NCI-H2107 treated with DMSO at 0.1 percent for 48 hours (cell line): ENCODE results near the gene FAM72A.
A peak's percentile ranks its signal among the peaks of the same experiment; 100 is the strongest.
"Not testable (repeated sequence)": the region's sequence is repeated elsewhere in the genome, so short reads cannot be mapped to it uniquely, and the experiment has no call there.

Experiments
- DNase-seq: peaks from one replicate; lab custom pipeline; 2025; ENCODE audit not compliant: unreplicated experiment; lab: John Stamatoyannopoulos, UW

FAM72A gene

GRCh38 chr1:206215600-206216392, 13.2 kb upstream of the FAM72A start:
- DNase-seq: not testable (repeated sequence)

- not testable (repeated sequence) for DNase-seq
These were observed 8.2 kb upstream of the FAM72A start for GRCh38 chr1:206210802-206211201.

DNA sequence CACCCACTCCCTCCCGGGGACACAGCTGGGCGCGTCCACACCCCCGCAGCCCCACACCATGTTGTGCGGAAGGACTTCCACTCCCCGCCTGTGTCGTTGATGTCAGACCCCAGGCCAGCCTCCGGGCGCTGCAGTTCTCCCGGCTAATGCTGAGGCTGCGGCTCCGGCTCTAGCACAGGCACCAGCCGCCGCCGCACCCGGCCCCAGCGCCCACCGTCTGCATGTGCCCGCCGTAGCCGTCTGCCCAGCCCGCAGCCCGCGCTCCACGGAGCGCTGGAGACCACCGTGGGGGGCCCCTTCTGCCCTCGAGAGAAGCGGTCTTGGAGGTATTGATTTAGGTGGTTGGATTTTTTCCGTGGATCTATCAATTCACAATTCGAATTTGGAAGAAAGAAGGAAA, 2.9 kb upstream of the FAM72A start:
- DNase-seq: not testable (repeated sequence)

DNA sequence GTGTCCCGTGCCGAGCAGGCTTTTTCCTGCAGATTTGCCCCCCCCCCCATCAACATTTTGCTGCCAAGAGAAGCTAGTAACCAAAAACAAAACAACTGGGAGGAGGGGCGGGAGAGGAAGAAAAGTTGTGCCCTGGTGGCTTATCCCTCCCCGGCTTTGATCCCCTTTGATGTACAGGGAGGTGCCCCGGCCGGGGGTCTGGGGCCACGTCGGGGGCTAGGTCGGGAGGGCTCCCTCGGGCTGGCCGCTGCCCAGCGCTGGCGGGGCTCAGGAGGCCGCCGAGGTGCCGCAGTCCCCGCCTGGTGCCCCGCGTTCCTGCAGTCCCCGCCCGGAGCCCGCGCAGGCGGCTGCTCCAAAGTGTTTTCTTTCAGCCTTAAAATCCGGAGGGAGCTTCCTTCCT, 2.2 kb upstream of the FAM72A start:
- DNase-seq: not testable (repeated sequence)

DNA sequence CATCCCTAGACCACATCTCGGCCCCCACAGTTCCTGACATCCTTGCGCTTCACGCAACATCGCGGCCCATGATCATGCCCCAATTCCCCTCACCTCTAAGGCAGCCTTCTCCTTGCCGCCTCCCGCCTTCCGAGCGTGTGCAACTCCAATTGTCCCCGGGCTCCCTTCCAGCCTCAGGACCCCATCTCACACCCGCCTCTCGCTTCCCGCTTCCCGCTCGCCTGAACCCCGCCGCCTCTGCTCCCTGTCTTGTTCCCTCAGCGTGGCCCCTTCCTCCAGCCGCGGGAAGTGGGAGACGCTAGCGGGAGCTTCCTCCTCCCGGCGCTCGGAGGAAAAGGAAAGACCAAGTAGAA, 1.5 kb upstream of the FAM72A start:
- not testable (repeated sequence) for DNase-seq

- peak; percentile 33 for DNase-seq
These were observed 922 bp upstream of the FAM72A start, which contains the start of gene SRGAP2 for GRCh38 chr1:206203364-206204158. Gene SRGAP2 (plus strand): TSS chr1:206203541. CDS start chr1:206205971, 2,430 bp downstream.

GRCh38 chr1:206196748-206197424, 5.8 kb downstream of the FAM72A start:
- not testable (repeated sequence) for DNase-seq

DNA sequence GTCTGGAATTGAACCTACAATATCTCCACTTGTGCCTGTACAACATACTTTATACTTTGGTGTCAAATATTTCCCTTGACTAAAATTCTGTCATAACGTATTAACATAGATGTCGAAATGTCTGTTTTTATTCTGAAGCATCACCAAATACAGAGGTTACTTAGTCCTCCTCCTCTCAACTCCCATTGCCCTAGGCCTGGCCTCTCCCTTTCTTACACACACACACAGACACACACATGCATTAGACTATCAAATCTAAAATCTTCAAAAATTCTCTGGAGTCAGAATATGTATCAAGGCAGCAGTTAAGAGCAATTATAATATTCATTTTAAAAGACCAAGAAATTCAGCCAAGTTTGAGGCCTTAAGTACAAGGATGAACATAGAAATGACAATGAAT, 7.5 kb downstream of the FAM72A start:
- DNase-seq: not testable (repeated sequence)

GRCh38 chr1:206186826-206187225, 15.8 kb downstream of the FAM72A start:
- not testable (repeated sequence) for DNase-seq

DNA sequence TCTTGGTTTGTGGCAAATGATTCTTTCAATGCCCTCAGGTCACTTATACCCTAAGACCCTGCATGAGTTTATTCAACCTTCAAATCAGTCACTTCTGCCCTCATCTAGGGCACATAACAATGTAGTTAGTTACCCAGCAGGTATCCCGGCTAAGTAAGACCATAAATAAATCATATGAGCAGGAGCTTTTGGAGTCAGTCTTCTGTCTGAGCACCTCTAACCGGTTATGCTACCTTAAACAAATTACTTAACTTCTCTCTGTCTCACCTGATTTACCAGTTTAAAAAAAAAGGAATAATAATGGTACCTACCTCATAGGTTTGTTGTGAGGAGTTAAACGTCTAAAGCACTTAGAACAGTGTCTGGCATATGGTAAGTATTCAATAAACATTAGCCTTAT, 16.9 kb downstream of the FAM72A start:
- DNase-seq: not testable (repeated sequence)

DNA sequence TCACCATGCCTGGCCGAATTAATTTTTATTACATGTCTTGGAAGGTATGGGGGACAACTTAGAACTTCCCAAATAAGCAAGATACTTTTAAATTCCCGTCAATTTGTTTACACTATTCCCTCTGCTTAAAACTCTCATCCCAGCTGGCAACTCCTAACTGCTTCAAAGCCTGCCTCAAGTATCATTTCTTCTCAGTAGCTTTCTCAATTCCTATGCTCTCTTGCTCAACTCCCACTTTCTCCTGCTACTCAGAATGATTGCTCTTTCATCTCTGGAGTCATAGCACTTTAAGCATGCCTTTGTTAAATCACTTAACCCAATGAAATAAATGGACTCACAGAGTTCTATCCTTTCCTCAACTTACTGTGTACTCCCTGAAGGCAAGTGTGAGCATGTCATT, 18.9 kb downstream of the FAM72A start:
- not testable (repeated sequence) for DNase-seq

GRCh38 chr1:206182368-206183317, 20.0 kb downstream of the FAM72A start:
- not testable (repeated sequence) for DNase-seq

- DNase-seq: not testable (repeated sequence)
These were observed 23.0 kb downstream of the FAM72A start for GRCh38 chr1:206179666-206180065.

GRCh38 chr1:206178061-206178989, 24.3 kb downstream of the FAM72A start:
- DNase-seq: not testable (repeated sequence)

GRCh38 chr1:206176114-206176502, 26.5 kb downstream of the FAM72A start:
- DNase-seq: not testable (repeated sequence)

DNA sequence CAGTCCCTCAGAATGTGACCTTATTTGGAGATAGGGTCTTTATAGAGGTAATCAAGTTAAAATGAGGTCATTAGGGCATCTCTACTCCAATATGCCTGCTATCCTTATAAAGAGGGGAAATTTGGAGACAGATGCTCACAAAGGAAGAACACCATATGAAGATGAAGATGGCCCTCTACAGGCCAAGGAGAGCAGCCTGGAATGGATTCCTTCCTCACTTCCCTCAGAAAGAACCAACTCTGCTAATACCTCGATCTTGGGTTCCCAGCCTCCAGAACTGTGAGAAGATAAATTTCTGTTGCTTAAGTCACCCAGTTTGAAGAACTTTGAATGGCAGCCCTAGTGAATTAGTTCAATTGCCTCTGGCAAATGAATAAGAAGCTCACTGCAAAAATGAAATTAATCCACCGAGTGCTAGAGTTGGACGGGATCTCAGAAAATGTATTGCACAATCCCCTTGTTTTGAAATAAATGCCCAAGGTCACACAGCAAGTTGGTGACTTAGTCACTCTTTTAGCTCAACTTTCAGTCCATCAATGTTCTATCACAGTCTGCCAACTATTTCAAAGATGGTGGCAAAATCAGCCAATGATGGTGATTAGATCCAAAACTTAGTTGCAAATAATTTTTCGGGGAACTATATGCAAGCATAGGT, 27.1 kb downstream of the FAM72A start:
- not testable (repeated sequence) for DNase-seq

DNA sequence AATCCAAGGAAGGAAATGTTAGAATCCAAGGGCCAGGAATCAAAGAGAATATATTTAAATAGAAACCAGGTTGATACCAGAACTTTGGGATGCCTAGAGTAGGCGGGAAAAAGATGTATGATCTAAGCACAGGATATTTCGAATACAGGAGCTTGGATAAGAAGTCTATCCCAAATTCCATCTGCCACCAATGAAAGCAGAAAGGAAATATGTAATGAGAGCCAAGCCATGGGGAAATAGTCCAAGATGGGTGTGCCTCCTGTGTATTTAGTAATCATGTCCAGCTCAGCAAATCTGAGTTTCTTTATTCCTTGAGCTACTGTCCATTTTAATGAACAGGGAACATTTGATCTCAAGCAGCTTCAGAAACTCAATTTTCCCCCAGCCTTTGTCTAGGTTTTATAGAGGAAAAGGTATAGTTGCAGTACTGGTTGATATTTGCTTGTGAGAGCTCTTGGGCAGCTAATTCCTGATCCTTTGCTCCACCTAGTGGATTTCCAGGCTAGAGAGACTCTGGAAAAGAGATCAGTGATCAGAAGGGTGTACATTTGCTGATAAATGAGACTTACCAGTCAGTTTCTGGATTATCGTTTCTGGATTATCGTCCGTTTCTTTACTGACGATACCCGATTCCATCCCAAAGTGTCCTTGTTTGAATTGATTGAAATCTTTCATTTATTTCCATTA, 28.3 kb downstream of the FAM72A start:
- not testable (repeated sequence) for DNase-seq

- DNase-seq: not testable (repeated sequence)
These were observed 29.4 kb downstream of the FAM72A start for GRCh38 chr1:206173110-206173719.
